SK-N-SH treated with all-trans-retinoic acid at 6 μM for 48 hours (cell line): ENCODE data around the gene SRRM3.

Experiments used
- ATAC-seq: fragments of 200-7000 bp; cut with Tn5 transposase; 3 replicates; pipeline ENCODE4 v1.9.1; 2020; ENCODE audit warnings: mild to moderate bottlenecking, moderate library complexity
- ARNTL ChIP-seq: fragments of 450-650 bp; formaldehyde crosslinking; IDR thresholded peaks from 2 replicates; pipeline ENCODE4 v1.5.0; 2020; ENCODE audit warnings: low read depth, mild to moderate bottlenecking, moderate library complexity, borderline replicate concordance
- BACH2 ChIP-seq: fragments of 250-450 bp; sonication (Bioruptor Pico); IDR thresholded peaks from 2 replicates; pipeline ENCODE4 v1.9.0; 2021; ENCODE audit warnings: mild to moderate bottlenecking, borderline replicate concordance
- CREB5 ChIP-seq: fragments of 250-450 bp; sonication (Bioruptor Pico); IDR thresholded peaks from 2 replicates; pipeline ENCODE4 v1.5.1; 2020; ENCODE audit warnings: low read depth, mild to moderate bottlenecking, moderate library complexity
- CSDC2 ChIP-seq: fragments of 250-450 bp; sonication (Bioruptor Pico); IDR thresholded peaks from 2 replicates; pipeline ENCODE4 v1.5.0; 2020; ENCODE audit warnings: mild to moderate bottlenecking, moderate library complexity
- ISL1 ChIP-seq: fragments of 250-450 bp; sonication (Bioruptor Pico); IDR thresholded peaks from 2 replicates; pipeline ENCODE4 v2.1.2; 2022; ENCODE audit warnings: mild to moderate bottlenecking, moderate library complexity
- OSR1 ChIP-seq: fragments of 250-450 bp; sonication (Bioruptor Pico); IDR thresholded peaks from 2 replicates; pipeline ENCODE4 v1.8.0; 2022; ENCODE audit warnings: moderate library complexity, mild to moderate bottlenecking, inconsistent platforms
- POU6F1 ChIP-seq: fragments of 250-450 bp; sonication (Bioruptor Pico); IDR thresholded peaks from 2 replicates; pipeline ENCODE4 v1.8.0; 2021; ENCODE audit warnings: low read depth, mild to moderate bottlenecking, moderate library complexity, borderline replicate concordance
- PPARA ChIP-seq: fragments of 250-450 bp; sonication (Bioruptor Pico); IDR thresholded peaks from 2 replicates; pipeline ENCODE4 v1.5.0; 2020; ENCODE audit warnings: mild to moderate bottlenecking, borderline replicate concordance
- RARB ChIP-seq: fragments of 250-450 bp; sonication (Bioruptor Pico); IDR thresholded peaks from 2 replicates; pipeline ENCODE4 v1.8.0; 2021; ENCODE audit warnings: mild to moderate bottlenecking, moderate library complexity
- SNAI2 ChIP-seq: fragments of 250-450 bp; sonication (Bioruptor Pico); IDR thresholded peaks from 2 replicates; pipeline ENCODE4 v1.5.0; 2020; ENCODE audit warnings: mild to moderate bottlenecking, moderate library complexity
- ZC3H10 ChIP-seq: fragments of 250-450 bp; sonication (Bioruptor Pico); IDR thresholded peaks from 2 replicates; pipeline ENCODE4 v1.5.1; 2021; ENCODE audit warnings: mild to moderate bottlenecking, moderate library complexity
- ZNF565 ChIP-seq: fragments of 450-650 bp; formaldehyde crosslinking; conservative IDR thresholded peaks from 2 replicates; pipeline ENCODE4 v1.5.0; 2020; ENCODE audit warnings: low read depth, mild to moderate bottlenecking, moderate library complexity
- ZNF70 ChIP-seq: fragments of 450-650 bp; formaldehyde crosslinking; IDR thresholded peaks from 2 replicates; pipeline ENCODE4 v1.5.0; 2020; ENCODE audit warnings: mild to moderate bottlenecking, moderate library complexity
- ZNF8 ChIP-seq: fragments of 450-650 bp; formaldehyde crosslinking; IDR thresholded peaks from 2 replicates; pipeline ENCODE4 v1.5.0; 2020; ENCODE audit warnings: mild to moderate bottlenecking, moderate library complexity
- TF ChIP-seq, protein P1 (sequence below): fragments of 250-450 bp; sonication (Bioruptor Pico); IDR thresholded peaks from 2 replicates; pipeline ENCODE4 v1.5.0; 2020; ENCODE audit warnings: mild to moderate bottlenecking, moderate library complexity
- TF ChIP-seq, protein P2 (sequence below): fragments of 250-450 bp; sonication (Bioruptor Pico); IDR thresholded peaks from 2 replicates; pipeline ENCODE4 v1.5.1; 2021; ENCODE audit warnings: mild to moderate bottlenecking, moderate library complexity
- TF ChIP-seq, protein P3 (sequence below): fragments of 250-450 bp; sonication (Bioruptor Pico); IDR thresholded peaks from 2 replicates; pipeline ENCODE4 v1.8.0; 2020; ENCODE audit warnings: mild to moderate bottlenecking, moderate library complexity, borderline replicate concordance

SRRM3 gene

GRCh38 chr7:76193883-76194282 lies 7.8 kb upstream of the SRRM3 start:
- ATAC-seq = no peak

GRCh38 chr7:76196786-76197185 lies 4.9 kb upstream of the SRRM3 start:
- no peak for TF ChIP-seq POU6F1 (CRISPR knock-in tag)
- TF ChIP-seq, protein P1, sequence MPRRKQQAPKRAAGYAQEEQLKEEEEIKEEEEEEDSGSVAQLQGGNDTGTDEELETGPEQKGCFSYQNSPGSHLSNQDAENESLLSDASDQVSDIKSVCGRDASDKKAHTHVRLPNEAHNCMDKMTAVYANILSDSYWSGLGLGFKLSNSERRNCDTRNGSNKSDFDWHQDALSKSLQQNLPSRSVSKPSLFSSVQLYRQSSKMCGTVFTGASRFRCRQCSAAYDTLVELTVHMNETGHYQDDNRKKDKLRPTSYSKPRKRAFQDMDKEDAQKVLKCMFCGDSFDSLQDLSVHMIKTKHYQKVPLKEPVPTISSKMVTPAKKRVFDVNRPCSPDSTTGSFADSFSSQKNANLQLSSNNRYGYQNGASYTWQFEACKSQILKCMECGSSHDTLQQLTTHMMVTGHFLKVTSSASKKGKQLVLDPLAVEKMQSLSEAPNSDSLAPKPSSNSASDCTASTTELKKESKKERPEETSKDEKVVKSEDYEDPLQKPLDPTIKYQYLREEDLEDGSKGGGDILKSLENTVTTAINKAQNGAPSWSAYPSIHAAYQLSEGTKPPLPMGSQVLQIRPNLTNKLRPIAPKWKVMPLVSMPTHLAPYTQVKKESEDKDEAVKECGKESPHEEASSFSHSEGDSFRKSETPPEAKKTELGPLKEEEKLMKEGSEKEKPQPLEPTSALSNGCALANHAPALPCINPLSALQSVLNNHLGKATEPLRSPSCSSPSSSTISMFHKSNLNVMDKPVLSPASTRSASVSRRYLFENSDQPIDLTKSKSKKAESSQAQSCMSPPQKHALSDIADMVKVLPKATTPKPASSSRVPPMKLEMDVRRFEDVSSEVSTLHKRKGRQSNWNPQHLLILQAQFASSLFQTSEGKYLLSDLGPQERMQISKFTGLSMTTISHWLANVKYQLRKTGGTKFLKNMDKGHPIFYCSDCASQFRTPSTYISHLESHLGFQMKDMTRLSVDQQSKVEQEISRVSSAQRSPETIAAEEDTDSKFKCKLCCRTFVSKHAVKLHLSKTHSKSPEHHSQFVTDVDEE (CRISPR knock-in tag) = no peak
- no peak for TF ChIP-seq ZC3H10 (CRISPR knock-in tag)
- TF ChIP-seq ZNF70 (CRISPR knock-in tag) = no peak
- no peak for TF ChIP-seq CSDC2
- TF ChIP-seq ISL1 (CRISPR knock-in tag) = no peak
- TF ChIP-seq, protein P2, sequence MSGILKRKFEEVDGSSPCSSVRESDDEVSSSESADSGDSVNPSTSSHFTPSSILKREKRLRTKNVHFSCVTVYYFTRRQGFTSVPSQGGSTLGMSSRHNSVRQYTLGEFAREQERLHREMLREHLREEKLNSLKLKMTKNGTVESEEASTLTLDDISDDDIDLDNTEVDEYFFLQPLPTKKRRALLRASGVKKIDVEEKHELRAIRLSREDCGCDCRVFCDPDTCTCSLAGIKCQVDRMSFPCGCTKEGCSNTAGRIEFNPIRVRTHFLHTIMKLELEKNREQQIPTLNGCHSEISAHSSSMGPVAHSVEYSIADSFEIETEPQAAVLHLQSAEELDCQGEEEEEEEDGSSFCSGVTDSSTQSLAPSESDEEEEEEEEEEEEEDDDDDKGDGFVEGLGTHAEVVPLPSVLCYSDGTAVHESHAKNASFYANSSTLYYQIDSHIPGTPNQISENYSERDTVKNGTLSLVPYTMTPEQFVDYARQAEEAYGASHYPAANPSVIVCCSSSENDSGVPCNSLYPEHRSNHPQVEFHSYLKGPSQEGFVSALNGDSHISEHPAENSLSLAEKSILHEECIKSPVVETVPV (CRISPR knock-in tag) = no peak
- no peak for TF ChIP-seq ZNF565 (CRISPR knock-in tag)
- TF ChIP-seq, protein P3, sequence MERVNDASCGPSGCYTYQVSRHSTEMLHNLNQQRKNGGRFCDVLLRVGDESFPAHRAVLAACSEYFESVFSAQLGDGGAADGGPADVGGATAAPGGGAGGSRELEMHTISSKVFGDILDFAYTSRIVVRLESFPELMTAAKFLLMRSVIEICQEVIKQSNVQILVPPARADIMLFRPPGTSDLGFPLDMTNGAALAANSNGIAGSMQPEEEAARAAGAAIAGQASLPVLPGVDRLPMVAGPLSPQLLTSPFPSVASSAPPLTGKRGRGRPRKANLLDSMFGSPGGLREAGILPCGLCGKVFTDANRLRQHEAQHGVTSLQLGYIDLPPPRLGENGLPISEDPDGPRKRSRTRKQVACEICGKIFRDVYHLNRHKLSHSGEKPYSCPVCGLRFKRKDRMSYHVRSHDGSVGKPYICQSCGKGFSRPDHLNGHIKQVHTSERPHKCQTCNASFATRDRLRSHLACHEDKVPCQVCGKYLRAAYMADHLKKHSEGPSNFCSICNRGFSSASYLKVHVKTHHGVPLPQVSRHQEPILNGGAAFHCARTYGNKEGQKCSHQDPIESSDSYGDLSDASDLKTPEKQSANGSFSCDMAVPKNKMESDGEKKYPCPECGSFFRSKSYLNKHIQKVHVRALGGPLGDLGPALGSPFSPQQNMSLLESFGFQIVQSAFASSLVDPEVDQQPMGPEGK (CRISPR knock-in tag) = no peak
- no peak for TF ChIP-seq CREB5 (CRISPR knock-in tag)
- TF ChIP-seq ZNF8 (CRISPR knock-in tag) = no peak
- TF ChIP-seq ARNTL = no peak
- TF ChIP-seq SNAI2 = no peak
- TF ChIP-seq OSR1 (CRISPR knock-in tag) = no peak
- TF ChIP-seq BACH2 (CRISPR knock-in tag) = no peak
- TF ChIP-seq, all 23 proteins: peak for 0
- no peak for ATAC-seq

More at GRCh38 chr7:76193883-76194282, 7.8 kb upstream of the SRRM3 start:
- TF ChIP-seq ISL1 (CRISPR knock-in tag) = no peak
- no peak for TF ChIP-seq SNAI2
- TF ChIP-seq POU6F1 (CRISPR knock-in tag) = no peak
- no peak for TF ChIP-seq ARNTL
- no peak for TF ChIP-seq RARB (CRISPR knock-in tag)
- TF ChIP-seq BACH2 (CRISPR knock-in tag) = no peak
- TF ChIP-seq ZNF70 (CRISPR knock-in tag) = no peak
- TF ChIP-seq, protein P3 (CRISPR knock-in tag) = no peak
- TF ChIP-seq, protein P1 (CRISPR knock-in tag) = no peak
- no peak for TF ChIP-seq PPARA (CRISPR knock-in tag)
